HG03039 (cell line): ENCODE data around the gene HIF1AN.

Experiments
- ATAC-seq: cut with Tn5 transposase; IDR thresholded peaks from one replicate; pipeline ENCODE4 v1.9.1; 2021; ENCODE audit warnings: mild to moderate bottlenecking, moderate library complexity; ENCODE audit not compliant: unreplicated experiment

The HIF1AN gene

DNA sequence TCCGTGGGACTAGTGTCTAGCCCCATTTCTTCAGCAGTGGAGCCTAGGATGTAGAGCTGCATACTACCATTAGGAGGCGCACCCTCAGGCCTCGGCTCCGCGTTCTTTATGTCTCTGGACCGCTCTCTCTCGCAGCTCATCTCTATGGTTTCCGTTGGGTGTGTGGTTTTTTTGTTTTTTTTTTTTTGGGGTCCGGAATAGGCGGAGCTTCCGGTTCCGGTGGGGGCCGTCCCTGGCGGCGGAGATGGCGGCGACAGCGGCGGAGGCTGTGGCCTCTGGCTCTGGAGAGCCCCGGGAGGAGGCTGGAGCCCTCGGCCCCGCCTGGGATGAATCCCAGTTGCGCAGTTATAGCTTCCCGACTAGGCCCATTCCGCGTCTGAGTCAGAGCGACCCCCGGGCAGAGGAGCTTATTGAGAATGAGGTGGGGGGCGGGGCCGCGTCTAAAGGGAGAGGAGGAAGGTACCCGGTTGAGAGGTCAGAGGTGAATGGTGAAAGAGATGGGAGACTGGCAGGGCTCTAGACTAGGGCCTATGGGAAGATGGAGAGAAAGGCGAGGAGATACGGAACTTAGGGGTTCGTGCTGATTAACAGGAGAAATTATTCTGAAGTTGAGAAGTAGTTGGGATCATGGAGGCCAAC is at the start of gene HIF1AN:
TSS of gene HIF1AN (plus strand) at position 229 of the 639 bp plus-strand sequence. CDS start at position 245, 16 bp downstream.
- ATAC-seq, result peak; percentile 86

GRCh38 chr10:100487529-100487928 is 48.2 kb upstream of the HIF1AN start:
- ATAC-seq, result no peak

DNA sequence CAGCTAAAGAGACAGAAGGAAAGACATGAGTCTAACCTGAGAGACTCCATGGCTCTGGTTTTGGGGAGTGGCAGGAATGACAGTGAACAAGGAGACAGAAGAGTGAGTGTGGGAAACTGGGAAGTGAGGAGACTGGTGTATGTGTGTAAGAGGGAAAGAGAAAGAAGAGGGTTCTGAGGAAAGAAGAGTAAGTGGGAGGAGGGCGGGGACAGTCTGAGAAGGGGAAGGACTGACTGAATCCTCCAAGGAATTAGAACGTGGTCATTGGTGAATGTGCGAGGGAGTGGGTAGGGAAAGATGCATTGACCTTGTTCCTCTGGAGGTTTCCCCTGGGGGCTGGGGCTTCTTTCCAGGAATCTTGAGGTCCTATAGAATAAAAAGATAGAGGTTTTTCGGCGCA is 46.3 kb upstream of the HIF1AN start:
- no peak for ATAC-seq

DNA sequence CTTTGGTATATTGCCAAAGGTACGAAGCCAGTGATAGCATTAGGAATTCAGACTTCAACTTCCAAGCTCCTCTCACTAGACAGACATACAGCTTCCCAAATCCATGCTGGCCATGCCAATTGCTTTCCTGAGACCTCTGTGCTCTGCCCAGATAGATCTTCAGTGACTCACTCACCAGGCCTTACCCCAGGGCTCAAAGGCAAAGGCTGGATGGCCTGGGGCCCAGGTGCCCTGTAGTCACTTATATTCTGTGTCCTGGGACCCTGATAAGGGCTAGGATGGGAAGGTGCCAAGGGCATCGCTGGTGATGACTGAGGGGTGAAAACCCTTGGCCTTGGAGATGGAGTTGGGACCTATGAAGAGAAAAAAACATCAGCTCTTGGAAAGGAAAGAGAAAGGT is 45.2 kb upstream of the HIF1AN start:
- ATAC-seq, result no peak

DNA sequence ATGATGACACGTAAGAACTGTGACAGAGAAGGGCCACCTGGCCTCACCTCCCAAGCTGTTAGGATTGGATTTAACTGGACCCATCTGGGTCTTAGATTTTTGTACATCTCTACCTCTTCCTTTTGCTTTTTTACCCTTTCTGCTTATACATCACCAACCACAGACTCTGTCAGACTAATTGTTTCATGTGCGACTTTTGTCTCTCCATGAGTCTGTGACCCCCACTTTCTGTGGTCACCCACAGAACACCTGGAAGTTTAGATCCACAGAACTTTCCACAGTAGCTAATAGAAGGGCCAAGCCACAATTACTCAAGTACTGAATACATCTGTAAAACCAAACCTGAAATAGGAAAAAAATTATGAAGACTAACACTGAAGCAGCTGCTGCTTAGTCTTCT is 39.2 kb upstream of the HIF1AN start:
- no peak for ATAC-seq

GRCh38 chr10:100498059-100498458 is 37.7 kb upstream of the HIF1AN start:
- ATAC-seq, result no peak

DNA sequence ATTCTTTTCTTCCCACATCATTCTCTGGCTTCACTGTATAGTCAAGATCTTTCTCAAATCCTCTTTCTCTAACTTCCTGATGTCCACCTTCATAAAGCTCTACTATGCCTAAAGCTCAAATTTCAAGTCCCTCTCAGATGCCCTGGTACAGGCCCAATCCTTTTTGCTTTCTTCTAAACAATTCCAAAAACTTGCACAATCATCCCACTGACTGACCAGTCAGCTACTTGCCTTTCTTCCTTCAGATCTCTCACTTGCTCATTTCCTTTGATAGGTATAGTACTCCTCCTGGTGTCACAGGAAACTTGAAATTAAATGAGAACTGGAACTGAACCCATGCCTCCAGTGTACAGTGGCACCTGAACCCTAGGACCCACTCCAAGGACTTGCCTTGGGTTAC is 34.3 kb upstream of the HIF1AN start:
- no peak for ATAC-seq

DNA sequence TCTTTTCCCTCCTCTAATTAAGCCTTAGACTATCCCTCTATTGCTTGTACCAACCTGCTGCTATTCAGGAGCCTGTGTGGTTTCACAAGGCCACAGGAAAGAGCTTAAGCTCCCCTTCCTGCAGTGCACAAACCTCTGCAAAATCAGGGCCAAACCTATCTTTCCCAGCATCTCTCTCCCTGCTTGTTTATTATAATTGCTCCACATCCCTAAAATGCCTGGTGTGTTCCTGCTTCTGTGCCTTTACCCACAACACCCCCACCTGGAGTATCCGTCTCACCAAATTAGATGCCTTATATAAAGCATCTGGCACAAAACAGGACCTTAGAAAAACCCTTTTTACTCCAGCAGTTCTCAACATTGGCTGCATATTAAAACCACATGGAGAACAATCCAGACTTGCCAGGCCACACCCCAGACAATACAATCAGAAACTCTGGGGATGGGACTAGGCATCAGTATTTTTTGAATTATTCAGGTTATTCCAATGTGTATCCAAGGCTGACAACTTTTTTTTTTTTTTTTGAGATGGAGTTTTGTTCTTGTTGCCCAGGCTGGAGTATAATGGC is 32.7 kb upstream of the HIF1AN start:
- no peak for ATAC-seq

GRCh38 chr10:100504096-100504495 is 31.6 kb upstream of the HIF1AN start:
- ATAC-seq, result no peak

GRCh38 chr10:100505164-100505563 is 30.6 kb upstream of the HIF1AN start:
- no peak for ATAC-seq

GRCh38 chr10:100506596-100507356 is 29.0 kb upstream of the HIF1AN start:
- no peak for ATAC-seq

- no peak for ATAC-seq
Measured at GRCh38 chr10:100507357-100507732, 28.4 kb upstream of the HIF1AN start.

DNA sequence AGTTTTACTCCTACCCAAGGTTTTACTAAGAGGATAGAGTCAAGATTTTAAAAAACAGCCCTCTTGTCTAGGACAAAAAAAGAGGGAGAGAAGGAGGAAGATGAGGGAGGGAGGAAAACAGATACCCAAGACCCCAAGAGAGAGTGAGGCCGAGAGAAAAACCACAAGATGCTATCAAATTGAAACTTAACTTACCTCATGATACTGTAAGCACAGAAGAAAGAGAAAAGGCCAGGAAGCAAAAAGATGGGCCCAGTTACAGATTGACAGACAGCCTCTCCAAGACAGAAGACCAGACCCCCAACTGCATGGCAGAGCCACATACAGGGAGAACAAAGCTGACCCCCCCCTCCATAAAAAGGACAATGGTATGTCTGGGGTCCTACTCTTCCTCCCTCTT is 27.5 kb upstream of the HIF1AN start:
- ATAC-seq, result no peak

- no peak for ATAC-seq
Measured at GRCh38 chr10:100508691-100509150, 27.0 kb upstream of the HIF1AN start.

DNA sequence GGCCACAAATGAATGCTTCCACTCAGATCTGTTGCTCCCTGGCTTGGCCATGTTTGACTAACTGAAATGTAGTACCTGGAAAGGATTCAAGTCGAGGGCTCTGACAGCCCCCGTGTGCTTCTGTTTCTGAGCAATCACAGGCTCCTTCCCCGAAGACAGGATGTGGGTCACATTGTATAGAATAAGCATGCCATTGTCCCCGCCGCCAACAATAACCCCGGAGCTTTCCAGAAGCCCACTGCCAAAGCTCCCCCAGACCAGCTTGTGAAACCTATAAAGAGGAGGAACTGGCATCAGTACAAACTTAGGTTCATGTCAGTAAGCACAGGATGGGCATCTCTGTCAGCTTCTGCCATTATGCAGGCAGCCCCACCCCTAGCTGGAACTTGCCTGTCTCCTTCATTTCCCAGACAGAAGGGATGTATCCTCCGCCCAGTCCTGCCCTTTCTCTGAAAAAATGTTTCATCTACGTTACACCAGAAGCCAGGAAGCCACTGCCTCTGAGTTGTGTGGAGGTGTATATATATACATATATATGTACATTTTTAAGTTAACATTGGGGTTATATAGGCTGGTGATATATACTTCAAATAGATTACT is 26.4 kb upstream of the HIF1AN start:
- no peak for ATAC-seq

GRCh38 chr10:100510533-100511308 is 25.0 kb upstream of the HIF1AN start:
- ATAC-seq, result no peak

DNA sequence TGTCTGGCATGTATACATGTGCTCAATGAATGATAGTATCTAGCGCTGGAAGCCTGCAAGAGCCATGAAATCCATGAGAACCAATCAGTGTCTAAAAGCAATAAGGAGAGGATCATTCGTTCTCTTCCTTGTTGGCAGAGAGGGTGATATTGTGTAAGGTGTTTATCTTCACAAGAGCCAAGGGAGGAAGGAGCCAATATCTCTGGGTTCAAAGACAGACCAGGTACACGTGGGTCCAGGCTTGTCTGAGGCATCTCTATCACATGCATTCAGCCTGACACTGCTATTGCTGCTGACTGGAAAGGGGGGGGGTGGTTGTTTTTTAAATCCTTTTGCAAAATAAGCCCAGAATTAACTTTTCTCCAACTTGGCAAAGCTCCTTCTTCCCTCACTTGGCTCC is 20.1 kb upstream of the HIF1AN start:
- no peak for ATAC-seq

DNA sequence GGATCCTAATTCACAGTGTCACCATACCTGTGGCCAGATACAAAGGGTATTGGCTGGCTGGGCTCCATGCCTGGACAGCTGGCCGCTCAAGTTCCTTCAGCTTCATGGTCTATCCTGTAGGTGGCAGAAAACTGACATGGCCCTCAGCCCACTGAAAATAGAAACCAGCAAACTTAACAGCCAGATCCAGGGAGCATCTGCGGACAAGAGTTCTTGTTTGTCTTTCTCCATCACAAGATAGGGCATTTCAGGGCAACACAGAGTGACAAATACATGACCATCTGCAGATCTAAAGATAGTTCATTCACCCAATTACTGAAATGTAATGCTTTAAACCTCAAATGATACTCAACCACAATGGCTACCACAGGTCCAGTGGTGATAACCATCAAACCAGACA is 18.9 kb upstream of the HIF1AN start:
- ATAC-seq, result no peak

- no peak for ATAC-seq
Measured at GRCh38 chr10:100518761-100519241, 16.9 kb upstream of the HIF1AN start.

DNA sequence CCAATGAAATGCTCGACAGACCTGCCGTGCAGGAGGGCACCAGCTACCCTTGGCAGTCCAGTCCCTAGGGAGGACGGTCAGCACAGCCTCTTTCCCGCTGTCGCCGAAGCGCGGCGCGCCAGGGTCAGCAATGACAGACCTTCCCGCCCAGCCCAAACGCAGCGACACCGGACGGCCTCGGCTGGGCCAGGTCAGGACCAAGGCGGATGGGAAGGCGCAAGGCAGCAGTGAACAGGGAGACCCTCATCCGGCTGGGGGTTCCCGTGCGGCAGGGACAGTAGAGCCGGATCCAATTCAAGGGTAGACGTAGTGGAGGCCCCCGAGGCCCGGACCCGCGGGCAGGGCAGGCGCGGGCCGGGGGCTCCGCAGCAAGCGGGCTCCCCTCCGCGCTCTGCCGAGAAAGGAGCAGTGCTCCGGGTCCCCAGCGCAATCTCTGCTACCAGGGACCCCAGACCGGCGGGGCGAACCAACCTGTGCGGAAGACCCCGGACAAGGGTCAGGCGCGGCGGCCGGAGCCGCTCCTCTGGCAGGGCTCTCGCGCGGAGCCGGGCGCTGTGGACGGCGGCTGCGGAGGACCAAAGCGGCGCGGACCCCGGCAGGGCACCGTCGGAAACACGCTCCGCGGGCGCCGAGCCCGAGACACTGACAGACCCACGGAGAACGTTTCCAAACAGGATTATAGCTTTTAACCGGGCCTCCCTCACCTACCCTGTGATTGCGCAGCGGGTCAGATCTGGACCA is 16.3 kb upstream of the HIF1AN start, which contains the start of gene SEC31B:
TSS of gene SEC31B (minus strand) at position 551 of the 741 bp plus-strand sequence. CDS start 2,909 bp downstream, outside the sequence.
- no peak for ATAC-seq
